Raji (cell line): Measurements from ENCODE around the gene GLS.

Experiments used
- POLR2A ChIP-seq: IDR thresholded peaks from 2 replicates; pipeline ENCODE4 v1.6.1; 2011; ENCODE audit warnings: low read depth, low read length, control low read depth; ENCODE audit not compliant: insufficient read depth

GLS gene

GRCh38 chr2:190908532-190908931 lies 27.9 kb downstream of the GLS start:
- TF ChIP-seq POLR2A = no peak

GRCh38 chr2:190909680-190910079 lies 29.1 kb downstream of the GLS start:
- no peak for TF ChIP-seq POLR2A

DNA sequence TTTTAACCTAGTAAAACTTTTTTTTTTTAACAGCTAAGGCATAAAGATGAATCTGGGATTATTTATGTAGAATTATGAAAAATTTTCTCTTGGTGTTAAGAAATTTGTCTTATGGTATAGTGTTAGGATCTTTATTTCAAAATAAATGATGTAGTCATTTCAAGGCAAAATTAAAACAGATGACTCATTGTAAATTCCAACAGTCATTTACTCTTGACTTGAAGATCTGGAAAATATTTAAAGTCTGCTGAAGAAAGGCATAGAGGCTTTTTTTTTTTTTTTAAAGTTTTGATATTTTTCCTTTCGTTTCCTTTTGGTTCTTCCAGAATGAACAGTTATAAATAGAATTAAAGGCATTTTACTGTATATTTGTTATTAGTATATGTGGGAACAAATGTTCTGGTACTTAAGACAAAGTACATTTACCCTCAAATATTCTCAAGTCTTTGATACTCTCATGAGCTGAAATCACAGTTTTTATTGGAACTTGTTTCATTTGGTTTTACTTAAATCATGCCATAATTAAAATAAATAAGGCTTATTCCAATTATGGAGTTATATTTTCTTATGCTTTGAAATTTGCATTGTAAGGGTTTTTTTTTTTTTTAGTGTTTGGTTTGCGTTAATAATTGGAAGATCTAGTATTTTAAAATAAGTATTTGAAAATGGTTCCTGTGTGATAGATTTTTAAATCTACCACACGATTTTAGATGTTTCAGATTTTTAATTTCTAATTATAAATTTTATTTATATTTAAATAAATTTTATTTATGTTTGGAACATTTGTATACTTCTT lies 29.9 kb downstream of the GLS start:
- TF ChIP-seq POLR2A = no peak

- TF ChIP-seq POLR2A = no peak
Observed at GRCh38 chr2:190911813-190912212, 31.2 kb downstream of the GLS start.

GRCh38 chr2:190912726-190913125 lies 32.1 kb downstream of the GLS start:
- TF ChIP-seq POLR2A = no peak

- no peak for TF ChIP-seq POLR2A
Observed at GRCh38 chr2:190913725-190914124, 33.1 kb downstream of the GLS start.

GRCh38 chr2:190916829-190917228 lies 36.2 kb downstream of the GLS start:
- no peak for TF ChIP-seq POLR2A

DNA sequence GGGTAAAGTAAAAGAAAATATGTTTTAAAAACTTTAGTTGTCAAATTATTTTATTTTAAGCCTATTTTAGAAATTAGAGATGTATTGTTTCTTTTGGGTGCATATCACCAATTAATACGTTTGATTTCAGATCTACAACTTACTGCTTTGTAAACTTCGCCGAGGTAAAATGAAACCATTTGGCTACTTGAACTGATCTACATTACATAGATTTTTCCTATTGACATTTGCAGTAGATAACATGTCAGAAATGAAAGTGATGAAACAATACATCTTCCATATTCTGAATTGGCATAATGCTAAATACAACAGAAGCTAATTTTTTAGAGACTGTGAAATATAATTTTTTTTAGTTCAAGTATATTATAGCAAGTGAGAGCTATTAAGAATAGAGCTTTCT lies 39.5 kb downstream of the GLS start:
- TF ChIP-seq POLR2A = no peak

- TF ChIP-seq POLR2A = no peak
Observed at GRCh38 chr2:190922376-190922775, 41.8 kb downstream of the GLS start.

- TF ChIP-seq POLR2A = no peak
Observed at GRCh38 chr2:190927301-190927700, 46.7 kb downstream of the GLS start.

GRCh38 chr2:190929919-190930318 lies 49.3 kb downstream of the GLS start:
- no peak for TF ChIP-seq POLR2A

GRCh38 chr2:190930411-190930810 lies 49.8 kb downstream of the GLS start:
- TF ChIP-seq POLR2A = no peak

- no peak for TF ChIP-seq POLR2A
Observed at GRCh38 chr2:190932514-190932913, 51.9 kb downstream of the GLS start.

DNA sequence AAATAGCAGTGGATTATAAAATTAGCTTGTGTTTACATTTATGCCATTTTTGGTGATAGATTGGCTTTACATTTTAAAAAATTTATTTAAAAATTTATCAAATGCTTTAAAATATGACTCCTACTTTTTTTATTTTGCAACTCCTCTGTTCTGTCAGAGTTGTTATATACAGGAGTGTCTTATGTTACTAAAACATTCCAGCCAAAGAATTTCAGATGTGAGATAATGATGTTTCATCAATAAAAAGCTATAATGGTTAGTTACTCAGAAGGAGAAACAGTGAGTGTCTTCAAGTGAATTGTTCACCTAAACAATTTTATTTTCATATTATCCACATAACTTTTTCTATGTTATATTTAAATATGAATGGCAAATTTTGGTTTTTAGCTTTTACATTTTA lies 52.7 kb downstream of the GLS start:
- TF ChIP-seq POLR2A = no peak

DNA sequence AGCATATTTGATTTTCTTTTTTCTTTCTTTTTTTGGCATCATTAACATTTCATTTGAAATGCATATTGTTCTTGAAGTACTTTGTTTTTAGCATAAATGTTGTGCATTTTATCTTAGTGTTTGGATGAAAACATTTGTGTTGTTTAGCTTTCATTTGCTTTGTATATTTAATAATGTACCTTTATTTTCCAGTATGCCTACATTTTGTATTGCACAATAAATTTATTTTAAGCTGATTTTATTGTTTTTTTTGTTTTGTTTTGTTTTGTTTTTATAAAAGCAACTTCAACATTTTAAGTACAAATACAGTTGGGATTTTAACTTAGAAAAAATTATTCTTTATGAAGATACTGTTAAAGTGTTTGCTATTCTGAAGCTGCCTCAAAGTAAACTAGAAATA lies 54.4 kb downstream of the GLS start:
- TF ChIP-seq POLR2A = no peak

- TF ChIP-seq POLR2A = no peak
Observed at GRCh38 chr2:190938771-190939335, 58.2 kb downstream of the GLS start.

GRCh38 chr2:190940454-190940853 lies 59.8 kb downstream of the GLS start:
- no peak for TF ChIP-seq POLR2A
